ENCODE measurements around the gene ZNF445.

The ZNF445 gene

GRCh38 chr3:44499149-44499898 is 21.9 kb upstream of the ZNF445 start:
- Histone ChIP-seq H3K27me3 (ENCODE audit: control insufficient read depth, insufficient read depth, low read length) (no peaks in the 10 kb centered on the region), H3K4me1 (no peaks in the 10 kb centered on the region), H3K9ac (no peak overlapping the region), H3K79me2 (peaks cover 9% of the 10 kb centered on the region), H2AFZ (no peak overlapping the region), H3K4me3 (ENCODE audit: low read depth, low read length) (no peak overlapping the region), H3K4me2 (ENCODE audit: low read length) (no peak overlapping the region), H3K36me3 (ENCODE audit: control insufficient read depth, insufficient read depth, low read length) (peaks cover 13% of the 10 kb centered on the region), H3K27ac (no peak overlapping the region), H3K9me3 (ENCODE audit: control insufficient read depth, low read length) (no peaks in the 10 kb centered on the region)
- no peak for TF ChIP-seq CTCF (IDR thresholded peaks at IDR 0.05)

GRCh38 chr3:44495636-44496415 is 18.4 kb upstream of the ZNF445 start:
- Histone ChIP-seq H2AFZ (no peak overlapping the region), H3K27me3 (ENCODE audit: control insufficient read depth, insufficient read depth, low read length) (no peaks in the 10 kb centered on the region), H3K27ac (no peak overlapping the region), H3K4me1 (no peaks in the 10 kb centered on the region), H3K4me2 (ENCODE audit: low read length) (no peak overlapping the region), H3K4me3 (ENCODE audit: low read depth, low read length) (no peak overlapping the region), H3K36me3 (ENCODE audit: control insufficient read depth, insufficient read depth, low read length) (peaks cover 13% of the 10 kb centered on the region), H3K9ac (no peak overlapping the region), H3K9me3 (ENCODE audit: control insufficient read depth, low read length) (no peaks in the 10 kb centered on the region), H3K79me2 (no peaks in the 10 kb centered on the region)
- TF ChIP-seq CTCF (IDR thresholded peaks at IDR 0.05): no peak

- Histone ChIP-seq H3K27me3 (ENCODE audit: control insufficient read depth, insufficient read depth, low read length) (no peaks in the 10 kb centered on the region), H3K4me3 (ENCODE audit: low read depth, low read length) (no peak overlapping the region), H3K4me2 (ENCODE audit: low read length) (no peak overlapping the region), H3K27ac (no peak overlapping the region), H3K9me3 (ENCODE audit: control insufficient read depth, low read length) (no peaks in the 10 kb centered on the region), H3K9ac (no peak overlapping the region), H3K4me1 (no peaks in the 10 kb centered on the region), H3K36me3 (ENCODE audit: control insufficient read depth, insufficient read depth, low read length) (peaks cover 6% of the 10 kb centered on the region), H2AFZ (no peak overlapping the region), H3K79me2 (no peaks in the 10 kb centered on the region)
- TF ChIP-seq CTCF (IDR thresholded peaks at IDR 0.05): no peak
Measured at GRCh38 chr3:44492496-44492895, 15.0 kb upstream of the ZNF445 start.

- Histone ChIP-seq H3K36me3 (ENCODE audit: control insufficient read depth, insufficient read depth, low read length) (no peaks in the 10 kb centered on the region), H3K27me3 (ENCODE audit: control insufficient read depth, insufficient read depth, low read length) (no peaks in the 10 kb centered on the region), H3K9ac (no peak overlapping the region), H3K4me2 (ENCODE audit: low read length) (no peak overlapping the region), H3K4me3 (ENCODE audit: low read depth, low read length) (no peak overlapping the region), H3K79me2 (no peaks in the 10 kb centered on the region), H3K27ac (no peak overlapping the region), H3K4me1 (peaks cover 3% of the 10 kb centered on the region), H2AFZ (no peak overlapping the region), H3K9me3 (ENCODE audit: control insufficient read depth, low read length) (no peaks in the 10 kb centered on the region)
- no peak for TF ChIP-seq CTCF (IDR thresholded peaks at IDR 0.05)
Measured at GRCh38 chr3:44482721-44483120, 5.3 kb upstream of the ZNF445 start.

Data from parathyroid adenoma (tissue), 2 donors.